HCT116 (cell line): ENCODE results near the gene FAM167B. TPM values are rescaled to one million over a fixed set of nuclear protein-coding genes. Genes with fewer than 3 reads are reported as not detected.

Experiments used
- ATAC-seq: fragments of 200-7000 bp; cut with Tn5 transposase; 2 replicates; pipeline ENCODE4 v1.9.1; 2020; ENCODE audit warnings: mild to moderate bottlenecking, moderate library complexity
- BruUV-seq: library from RNA; stranded (reverse); fragments of 400-500 nt; replicated peaks from 2 replicates; lab custom pipeline; 2021; lab: Mats Ljungman, UMichigan
- CTCF ChIA-PET: fragments of 300-600 bp; sonication (Branson Sonifier 250); formaldehyde crosslinking; loops from one replicate; lab custom pipeline; 2021; ENCODE audit warnings: antibody characterized with exemption; lab: Charles Lee
- POLR2A ChIA-PET: fragments of 300-600, 350-600 bp; sonication (Branson Sonifier 250); formaldehyde crosslinking; loops from one replicate; lab custom pipeline; 2021; ENCODE audit warnings: antibody characterized with exemption; lab: Charles Lee
- RAD21 ChIA-PET, 2 experiments: fragments of 300-600 bp; sonication (Branson Sonifier 250); formaldehyde crosslinking; loops; one replicate each; lab custom pipeline; 2023; ENCODE audit warnings: low total read pairs in 2 of 2; ENCODE audit not compliant: uncharacterized antibody in 2 of 2, unreplicated experiment in 2 of 2, low non-redundant PET in 1 of 2; lab: Charles Lee
- DNase-seq: peaks from one replicate; pipeline ENCODE4 v3.0.0-alpha.2; 2010; ENCODE audit warnings: low read depth, low spot score
- H2AFZ ChIP-seq: fragments of 200-600 bp; shearing (Covaris generic), sonication (generic); 2 replicates; pipeline ENCODE4 v1.6.1; 2017; ENCODE audit warnings: low read depth, mixed run types, mixed read lengths, antibody characterized with exemption, low read length; ENCODE audit not compliant: poor library complexity, severe bottlenecking
- H3K27ac ChIP-seq: 2 replicates; pipeline ENCODE4 v1.5.1; 2012; ENCODE audit warnings: low read depth, low read length
- H3K27me3 ChIP-seq: fragments of 200-600 bp; sonication (generic); 2 replicates; pipeline ENCODE4 v1.6.1; 2016; ENCODE audit warnings: mixed run types, low read length, mixed read lengths; ENCODE audit not compliant: insufficient read depth
- H3K36me3 ChIP-seq, 2 experiments: fragments of 200-500 bp in 1 of 2; fragments of 200-600 bp in 1 of 2; sonication (Bioruptor generic) in 1 of 2; sonication (generic) in 1 of 2; 2 replicates each; pipeline versions ENCODE4 v1.5.1 to v1.6.1; 2014 to 2016; ENCODE audit warnings: low read length in 2 of 2, inconsistent platforms in 1 of 2, mixed read lengths in 1 of 2, mixed run types in 1 of 2; ENCODE audit not compliant: insufficient read depth in 2 of 2, control insufficient read depth in 1 of 2
- H3K4me1 ChIP-seq, 2 experiments: fragments of 200-600 bp in 1 of 2; sonication (generic) in 1 of 2; 2 replicates each; pipeline versions ENCODE4 v1.5.1 to v1.6.1; 2012 to 2017; ENCODE audit warnings: low read length in 2 of 2, inconsistent platforms in 1 of 2, mild to moderate bottlenecking in 1 of 2, mixed read lengths in 1 of 2, mixed run types in 1 of 2, moderate library complexity in 1 of 2; ENCODE audit not compliant: insufficient read depth in 2 of 2, control insufficient read depth in 1 of 2
- H3K4me2 ChIP-seq: fragments of 200-600 bp; sonication (generic); 2 replicates; pipeline ENCODE4 v1.6.1; 2017; ENCODE audit warnings: mixed run types, low read length, mixed read lengths
- H3K4me3 ChIP-seq, 2 experiments: fragments of 200-600 bp in 1 of 2; sonication (generic) in 1 of 2; replicated peaks in 1 of 2; 2 replicates each; pipeline ENCODE4 v1.5.1; 2011 to 2016; ENCODE audit warnings: low read length in 2 of 2, control low read depth in 1 of 2, low read depth in 1 of 2, mild to moderate bottlenecking in 1 of 2, mixed read lengths in 1 of 2, mixed run types in 1 of 2
- H3K79me2 ChIP-seq: fragments of 200-600 bp; sonication (generic); 2 replicates; pipeline ENCODE4 v1.6.1; 2017; ENCODE audit warnings: mild to moderate bottlenecking, mixed run types, low read length, moderate library complexity, mixed read lengths; ENCODE audit not compliant: insufficient read depth
- H3K9ac ChIP-seq: fragments of 200-600 bp; sonication (generic); 2 replicates; pipeline ENCODE4 v1.6.1; 2016; ENCODE audit warnings: low read length, mixed read lengths
- H3K9me2 ChIP-seq: fragments of 200-600 bp; sonication (generic), shearing (Covaris generic); 2 replicates; pipeline ENCODE4 v1.6.1; 2017; ENCODE audit warnings: mixed run types, mild to moderate bottlenecking, moderate library complexity; ENCODE audit not compliant: insufficient read depth
- H3K9me3 ChIP-seq, 2 experiments: fragments of 200-500 bp in 1 of 2; fragments of 200-600 bp in 1 of 2; sonication (Bioruptor generic) in 1 of 2; sonication (generic) in 1 of 2; 2 replicates each; pipeline ENCODE4 v1.6.1; 2014 to 2017; ENCODE audit warnings: low read length in 2 of 2, mixed read lengths in 2 of 2, inconsistent platforms in 1 of 2, low read depth in 1 of 2, mild to moderate bottlenecking in 1 of 2, mixed run types in 1 of 2, moderate library complexity in 1 of 2; ENCODE audit not compliant: control insufficient read depth in 1 of 2, insufficient read depth in 1 of 2
- H4K20me1 ChIP-seq: fragments of 200-600 bp; sonication (generic), shearing (Covaris generic); 2 replicates; pipeline ENCODE4 v1.6.1; 2017; ENCODE audit warnings: mixed run types, mild to moderate bottlenecking, moderate library complexity; ENCODE audit not compliant: insufficient read depth
- CBX3 ChIP-seq: IDR thresholded peaks from 2 replicates; pipeline ENCODE4 v1.6.1; 2012; ENCODE audit warnings: low read depth
- CEBPB ChIP-seq: IDR thresholded peaks from 2 replicates; pipeline ENCODE4 v1.6.1; 2012; ENCODE audit warnings: low read depth
- EGR1 ChIP-seq: IDR thresholded peaks from 2 replicates; pipeline ENCODE4 v1.6.1; 2012; ENCODE audit warnings: low read depth
- EZH2phosphoT487 ChIP-seq: fragments of 200-600 bp; IDR thresholded peaks from 2 replicates; pipeline ENCODE4 v1.6.1; 2018; ENCODE audit warnings: antibody characterized with exemption, borderline replicate concordance
- FOSL1 ChIP-seq: IDR thresholded peaks from 2 replicates; pipeline ENCODE4 v1.6.1; 2012; ENCODE audit warnings: low read depth
- MAX ChIP-seq: IDR thresholded peaks from 2 replicates; pipeline ENCODE4 v1.6.1; 2012
- POLR2A ChIP-seq: IDR thresholded peaks from 2 replicates; pipeline ENCODE4 v1.7.0; 2011; ENCODE audit warnings: borderline replicate concordance; ENCODE audit not compliant: insufficient read depth, insufficient read length; ENCODE audit errors: extremely low read depth
- POLR2AphosphoS5 ChIP-seq: IDR thresholded peaks from 2 replicates; pipeline ENCODE4 v1.6.1; 2011; ENCODE audit warnings: mild to moderate bottlenecking, low read depth, low read length, moderate library complexity
- RAD21 ChIP-seq: IDR thresholded peaks from 2 replicates; pipeline ENCODE4 v1.6.1; 2012; ENCODE audit warnings: low read depth, mild to moderate bottlenecking
- SIN3A ChIP-seq: IDR thresholded peaks from 2 replicates; pipeline ENCODE4 v1.6.1; 2012; ENCODE audit warnings: low read depth
- SP1 ChIP-seq: IDR thresholded peaks from 2 replicates; pipeline ENCODE4 v1.6.1; 2012; ENCODE audit warnings: low read depth
- SRF ChIP-seq: IDR thresholded peaks from 2 replicates; pipeline ENCODE4 v1.6.1; 2012; ENCODE audit warnings: low read depth
- TCF7L2 ChIP-seq: IDR thresholded peaks from 2 replicates; pipeline ENCODE4 v1.7.0; 2011; ENCODE audit warnings: borderline replicate concordance, inconsistent platforms; ENCODE audit not compliant: insufficient read depth, insufficient read length; ENCODE audit errors: extremely low read depth
- YY1 ChIP-seq: IDR thresholded peaks from 2 replicates; pipeline ENCODE4 v1.6.1; 2011; ENCODE audit warnings: low read length, low read depth, moderate library complexity, mild to moderate bottlenecking; ENCODE audit not compliant: insufficient replicate concordance; ENCODE audit errors: extremely low read depth
- ZFX ChIP-seq: fragments of 450-650 bp; IDR thresholded peaks from 2 replicates; pipeline ENCODE4 v1.6.1; 2017
- ZNF274 ChIP-seq: fragments of 200-500 bp; sonication (Bioruptor generic); IDR thresholded peaks from 2 replicates; pipeline ENCODE4 v1.6.1; 2014; ENCODE audit warnings: mild to moderate bottlenecking, low read depth, low read length, inconsistent platforms
- intact Hi-C: fragments of 100-400 bp; cut with micrococcal nuclease; formaldehyde crosslinking; loops from 2 replicates; pipeline ENCODE4 v1.10.0; 2022
- total RNA-seq: library from RNA; stranded (reverse); gene quantifications from one replicate; pipeline ENCODE4 v1.2.1, GENCODE V29; 2021; ENCODE audit not compliant: unreplicated experiment
- TF ChIP-seq, protein P1 (sequence below), 3 experiments: fragments of 200-600 bp in 1 of 3; sonication (generic) in 1 of 3; IDR thresholded peaks in 2 of 3; conservative IDR thresholded peaks in 1 of 3; 2 replicates each; pipeline ENCODE4 v1.5.1; 2012 to 2017; ENCODE audit warnings: low read depth in 2 of 3, low read length in 2 of 3, antibody characterized with exemption in 1 of 3, borderline replicate concordance in 1 of 3, control low read depth in 1 of 3, mild to moderate bottlenecking in 1 of 3, mixed read lengths in 1 of 3, mixed run types in 1 of 3, moderate library complexity in 1 of 3; ENCODE audit not compliant: insufficient read depth in 1 of 3

FAM167B gene
- total RNA-seq, 1 experiment from 2014 or later, result 0.42 TPM

DNA sequence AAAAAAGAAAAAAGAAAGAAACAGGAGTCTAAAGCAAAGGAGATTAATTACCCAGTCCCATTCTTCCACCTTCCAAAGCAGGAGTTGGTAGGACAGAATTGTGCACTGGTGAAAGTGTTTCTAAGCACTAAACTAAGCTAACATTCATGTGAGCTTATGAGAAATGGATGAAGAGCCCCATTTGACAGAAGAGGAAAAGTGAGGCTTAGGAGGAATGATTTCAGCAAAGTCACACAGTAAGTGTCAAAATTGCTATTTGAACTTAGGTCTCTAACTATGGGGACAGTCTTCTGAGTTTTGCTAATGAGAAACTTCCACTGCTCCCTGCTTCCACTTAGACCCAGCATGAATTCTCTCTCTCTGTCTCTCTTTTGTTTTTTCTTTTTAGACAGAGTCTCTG, 22.7 kb downstream of the FAM167B start:
- H3K79me2 ChIP-seq, result no peaks in the 10 kb centered on the region
- no peaks in the 10 kb centered on the region for H3K9me3 ChIP-seq
- no peak for ATAC-seq
- H3K9ac ChIP-seq, result no peak overlapping the region
- TF ChIP-seq MAX (no peak), POLR2AphosphoS5 (no peak), TCF7L2 (no peak), ZFX (no peak), CEBPB (no peak), FOSL1 (no peak), EZH2phosphoT487 (no peak), CBX3 (no peak), EGR1 (no peak), SRF (no peak), RAD21 (no peak), SP1 (no peak), YY1 (no peak), POLR2A (no peak), SIN3A (no peak), ZNF274 (no peak)
- TF ChIP-seq, protein P1, sequence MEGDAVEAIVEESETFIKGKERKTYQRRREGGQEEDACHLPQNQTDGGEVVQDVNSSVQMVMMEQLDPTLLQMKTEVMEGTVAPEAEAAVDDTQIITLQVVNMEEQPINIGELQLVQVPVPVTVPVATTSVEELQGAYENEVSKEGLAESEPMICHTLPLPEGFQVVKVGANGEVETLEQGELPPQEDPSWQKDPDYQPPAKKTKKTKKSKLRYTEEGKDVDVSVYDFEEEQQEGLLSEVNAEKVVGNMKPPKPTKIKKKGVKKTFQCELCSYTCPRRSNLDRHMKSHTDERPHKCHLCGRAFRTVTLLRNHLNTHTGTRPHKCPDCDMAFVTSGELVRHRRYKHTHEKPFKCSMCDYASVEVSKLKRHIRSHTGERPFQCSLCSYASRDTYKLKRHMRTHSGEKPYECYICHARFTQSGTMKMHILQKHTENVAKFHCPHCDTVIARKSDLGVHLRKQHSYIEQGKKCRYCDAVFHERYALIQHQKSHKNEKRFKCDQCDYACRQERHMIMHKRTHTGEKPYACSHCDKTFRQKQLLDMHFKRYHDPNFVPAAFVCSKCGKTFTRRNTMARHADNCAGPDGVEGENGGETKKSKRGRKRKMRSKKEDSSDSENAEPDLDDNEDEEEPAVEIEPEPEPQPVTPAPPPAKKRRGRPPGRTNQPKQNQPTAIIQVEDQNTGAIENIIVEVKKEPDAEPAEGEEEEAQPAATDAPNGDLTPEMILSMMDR (IDR thresholded peaks at IDR 0.05 in 2 of 3, conservative IDR thresholded peaks at IDR 0.05 in 1 of 3; ENCODE audit: borderline replicate concordance in 1 of 3, insufficient read depth in 1 of 3, low read depth in 2 of 3, low read length in 2 of 3), result no peak
- peaks cover 6 to 25% of the 10 kb centered on the region in 2 experiments for H3K4me1 ChIP-seq
- DNase-seq, result no peak
- no TSS peak for BruUV-seq
- no peaks in the 10 kb centered on the region for H3K9me2 ChIP-seq
- H2AFZ ChIP-seq, result no peak overlapping the region
- no peaks in the 10 kb centered on the region for H3K36me3 ChIP-seq
- no peak overlapping the region for H3K4me2 ChIP-seq
- ChIA-PET CTCF (interaction anchor here (0.6 kb wide), 1 partner anchor 251 kb away, joined by 3 read pairs; no protein-coding TSS in a partner anchor), POLR2A (no interaction called here), RAD21 (no interaction called here)
- H3K27ac ChIP-seq, result no peak overlapping the region
- H3K27me3 ChIP-seq, result no peaks in the 10 kb centered on the region
- intact Hi-C loops, result no loop called here
- H4K20me1 ChIP-seq, result no peaks in the 10 kb centered on the region
- no peak overlapping the region for H3K4me3 ChIP-seq
